ENCODE data around the gene DNASE1.

GRCh38 chr16:3668626-3669025 lies 14.1 kb downstream of the DNASE1 start:
- TF ChIP-seq POLR2A (IDR thresholded peaks at IDR 0.05), result no peak
- TF ChIP-seq CTCF (IDR thresholded peaks at IDR 0.05), result no peak
